GM19328 (cell line): ENCODE data around the gene CEP76.
A peak's percentile ranks its signal among the peaks of the same experiment; 100 is the strongest.

Experiments used
- ATAC-seq: cut with Tn5 transposase; IDR thresholded peaks from one replicate; pipeline ENCODE4 v1.9.1; 2021; ENCODE audit warnings: mild to moderate bottlenecking, moderate library complexity; ENCODE audit not compliant: unreplicated experiment

Gene CEP76

GRCh38 chr18:12703664-12704063, 1.1 kb upstream of the CEP76 start:
- ATAC-seq, result no peak

DNA sequence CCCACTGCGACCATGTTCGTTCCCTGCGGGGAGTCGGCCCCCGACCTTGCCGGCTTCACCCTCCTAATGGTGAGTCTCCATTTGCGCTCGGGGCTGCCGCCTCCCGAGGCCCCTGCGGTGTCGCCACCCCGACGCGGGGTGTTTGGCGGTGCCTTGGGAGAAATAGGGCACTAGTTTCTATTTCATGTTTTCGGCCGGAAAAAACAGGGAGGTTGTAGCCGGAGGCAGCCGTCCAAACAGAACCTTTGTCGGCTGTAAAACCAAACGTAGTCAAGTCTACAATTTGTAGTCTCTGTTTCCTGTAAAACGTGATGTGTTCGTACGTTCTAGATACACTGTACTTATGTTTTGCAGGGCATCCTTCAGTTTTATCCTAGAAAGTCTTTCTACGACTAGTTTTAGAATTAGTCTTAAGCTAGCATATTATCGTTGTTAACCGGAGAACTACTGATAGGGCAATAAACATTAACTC, 609 bp upstream of the CEP76 start:
- ATAC-seq, result peak; percentile 29

GRCh38 chr18:12701161-12701560, 1.4 kb downstream of the CEP76 start:
- ATAC-seq, result no peak

DNA sequence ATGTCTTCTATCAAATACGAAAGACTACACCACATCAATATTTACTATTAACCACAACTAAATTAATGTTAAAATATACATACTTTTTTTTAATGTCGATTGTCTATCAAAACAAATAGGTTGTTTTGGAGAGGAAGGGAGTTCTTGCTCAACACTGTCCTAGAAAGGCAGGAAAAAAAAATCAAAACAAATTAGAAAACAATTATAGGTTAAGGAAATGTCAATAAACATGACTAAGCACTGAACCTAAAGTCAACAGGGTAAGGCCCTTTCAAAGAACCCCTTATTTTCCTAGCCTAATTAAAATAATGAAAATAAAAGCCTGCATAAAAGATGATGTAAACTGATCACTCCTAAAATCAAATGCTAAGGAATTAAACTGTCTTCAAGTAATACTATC, 2.8 kb downstream of the CEP76 start:
- ATAC-seq, result no peak

DNA sequence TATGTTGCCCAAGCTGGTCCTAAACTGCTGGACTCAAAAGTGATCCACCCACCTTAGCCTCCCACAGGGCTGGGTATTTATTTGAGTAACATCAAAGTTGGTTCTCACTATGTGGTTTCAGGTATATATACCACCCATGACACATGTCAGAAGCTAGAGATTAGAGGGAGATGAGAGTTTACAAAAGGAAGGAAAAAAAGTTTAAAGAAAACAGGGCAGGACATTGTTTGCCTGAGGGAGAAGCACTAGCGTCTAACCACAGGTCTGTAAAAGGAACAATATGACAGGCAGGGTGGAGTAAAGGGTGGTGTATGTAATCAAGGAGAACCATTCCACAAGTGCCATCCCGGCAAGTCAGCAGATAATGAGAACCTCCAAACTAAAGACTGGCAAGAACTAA, 8.5 kb downstream of the CEP76 start:
- ATAC-seq, result no peak

- ATAC-seq, result no peak
These were observed 10.3 kb downstream of the CEP76 start for GRCh38 chr18:12692206-12692605.

GRCh38 chr18:12689256-12689850, 13.2 kb downstream of the CEP76 start:
- no peak for ATAC-seq

- no peak for ATAC-seq
These were observed 16.4 kb downstream of the CEP76 start for GRCh38 chr18:12686100-12686499.

GRCh38 chr18:12679183-12679786, 23.2 kb downstream of the CEP76 start:
- no peak for ATAC-seq

DNA sequence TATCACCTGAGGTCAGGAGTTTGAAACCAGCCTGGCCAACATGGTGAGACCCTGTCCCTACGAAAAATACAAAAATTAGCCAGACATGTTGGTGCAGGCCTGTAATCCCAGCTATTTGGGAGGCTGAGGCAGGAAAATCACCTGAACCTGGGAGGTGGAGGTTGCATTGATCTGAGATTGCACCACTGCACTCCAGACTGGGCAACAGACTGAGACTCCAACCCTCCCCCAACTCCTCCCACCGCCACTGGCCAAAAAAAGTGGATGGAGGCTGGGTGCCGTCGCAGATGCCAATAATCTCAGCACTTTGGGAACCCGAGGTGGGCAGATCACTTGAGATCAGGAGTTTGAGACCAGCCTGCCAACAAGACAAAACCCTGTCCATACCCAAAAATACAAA, 34.5 kb downstream of the CEP76 start:
- ATAC-seq, result no peak

DNA sequence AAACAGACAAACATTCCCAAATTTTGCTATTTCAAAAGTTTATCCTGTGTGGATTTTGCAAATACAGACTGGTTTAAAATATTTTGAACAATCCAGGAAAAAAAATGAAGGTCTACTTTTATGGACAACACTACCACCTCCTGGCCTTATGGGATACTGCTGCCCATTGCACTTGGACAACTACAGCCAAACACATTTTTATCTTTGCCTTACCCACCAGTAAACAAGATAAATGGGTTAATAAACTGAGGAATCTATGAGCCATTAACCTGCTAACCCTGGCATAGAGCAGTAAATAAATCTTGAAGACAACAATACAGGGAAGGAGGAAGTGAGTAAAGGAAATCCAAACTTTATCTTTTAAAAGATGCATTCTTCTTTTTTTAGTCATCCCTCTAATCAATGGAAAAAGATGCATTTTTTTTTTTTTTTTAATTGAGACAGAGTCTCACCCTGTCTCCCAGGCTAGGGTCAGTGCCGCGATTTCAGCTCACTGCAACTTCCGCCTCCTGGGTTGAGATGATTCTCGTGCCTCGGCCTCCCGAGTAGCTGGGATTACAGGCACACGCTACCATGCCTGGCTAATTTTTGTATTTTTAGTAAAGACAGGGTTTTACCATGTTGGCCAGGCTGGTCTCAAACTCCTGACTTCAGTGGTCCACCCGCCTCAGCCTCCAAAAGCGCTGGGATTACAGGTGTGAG, 42.5 kb downstream of the CEP76 start:
- no peak for ATAC-seq

GRCh38 chr18:12658426-12659138, 43.9 kb downstream of the CEP76 start:
- no peak for ATAC-seq

- peak; percentile 77 for ATAC-seq
These were observed 44.7 kb downstream of the CEP76 start, which contains the start of gene SPIRE1 for GRCh38 chr18:12657684-12658425. Gene SPIRE1 (minus strand): TSS chr18:12658107. CDS start chr18:12657866, 241 bp downstream.

DNA sequence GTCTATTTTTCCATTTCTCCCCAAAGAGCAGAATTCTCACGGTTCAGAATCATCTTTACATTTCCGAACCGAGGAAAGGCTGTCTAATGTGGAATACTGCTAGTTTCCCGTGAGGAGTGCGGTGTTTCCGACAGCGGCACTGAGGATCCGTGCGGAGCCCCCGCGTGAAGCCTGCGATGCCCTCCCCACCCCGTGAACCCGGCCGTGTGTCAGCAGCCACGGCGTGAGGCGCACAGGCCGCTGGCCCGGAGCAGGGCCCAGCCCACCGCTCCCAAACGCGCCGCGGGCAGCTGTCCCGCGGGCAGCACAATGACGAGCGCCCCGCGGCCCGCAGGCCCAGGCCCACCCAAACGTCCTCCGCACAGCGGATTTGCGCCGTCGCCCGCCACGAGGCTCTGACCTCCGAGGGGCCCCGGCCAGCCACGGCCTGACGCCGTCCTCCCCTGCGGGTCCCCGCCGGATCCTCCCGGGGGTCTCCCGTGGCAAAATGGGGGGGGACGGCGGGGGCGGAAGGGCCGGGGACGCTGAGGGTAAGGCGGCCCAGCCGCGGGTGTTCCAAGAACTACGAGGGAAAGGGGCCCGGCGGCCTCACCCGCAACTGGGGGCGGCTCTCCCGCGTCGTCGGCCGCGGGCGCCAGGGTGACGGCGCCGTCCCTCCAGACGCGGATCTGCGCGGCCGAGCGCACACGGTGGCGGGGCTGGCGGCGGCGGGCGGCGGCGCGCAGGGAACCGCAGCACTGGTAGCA, 45.4 kb downstream of the CEP76 start:
- peak; percentile 40 for ATAC-seq

- ATAC-seq, result no peak
These were observed 46.0 kb downstream of the CEP76 start for GRCh38 chr18:12656605-12656937.

DNA sequence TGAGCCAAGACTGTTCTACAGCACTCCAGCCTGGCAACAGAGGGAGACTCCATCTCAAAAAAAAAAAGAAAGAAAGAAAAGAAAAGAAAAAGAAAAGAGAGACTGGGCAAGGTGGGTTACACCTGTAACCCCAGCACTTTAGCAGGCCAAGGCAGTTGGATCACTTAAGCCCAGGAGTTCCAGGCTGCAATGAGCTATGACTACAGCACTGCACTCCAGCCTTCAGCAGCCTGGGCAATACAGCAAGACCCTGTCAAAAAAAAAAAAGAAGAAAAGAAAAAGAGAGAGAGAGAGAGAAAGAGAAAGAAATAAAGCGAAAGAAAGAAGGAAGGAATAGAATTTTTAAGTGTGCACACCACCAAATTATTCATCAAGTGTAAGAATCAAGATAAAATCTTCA, 47.6 kb downstream of the CEP76 start:
- no peak for ATAC-seq

- no peak for ATAC-seq
These were observed 49.6 kb downstream of the CEP76 start for GRCh38 chr18:12652861-12653401.

DNA sequence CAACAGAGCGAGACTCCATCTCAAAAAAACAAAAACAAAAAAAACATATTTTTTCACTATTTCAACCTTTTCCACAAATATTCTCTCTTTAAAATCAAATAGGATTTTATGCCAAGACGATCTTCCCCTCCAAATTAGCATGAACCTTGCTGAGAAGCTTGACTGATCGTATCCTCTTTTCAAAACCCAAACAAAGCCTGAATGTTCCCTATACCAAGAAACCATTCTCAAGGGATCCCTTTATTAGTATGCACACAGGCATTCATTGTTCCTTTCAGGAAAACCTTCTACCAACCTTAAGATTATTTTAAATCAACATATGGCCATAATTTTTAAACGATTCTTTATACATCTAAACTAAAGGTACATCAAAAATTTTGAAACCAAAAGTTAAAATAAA, 50.9 kb downstream of the CEP76 start:
- no peak for ATAC-seq

DNA sequence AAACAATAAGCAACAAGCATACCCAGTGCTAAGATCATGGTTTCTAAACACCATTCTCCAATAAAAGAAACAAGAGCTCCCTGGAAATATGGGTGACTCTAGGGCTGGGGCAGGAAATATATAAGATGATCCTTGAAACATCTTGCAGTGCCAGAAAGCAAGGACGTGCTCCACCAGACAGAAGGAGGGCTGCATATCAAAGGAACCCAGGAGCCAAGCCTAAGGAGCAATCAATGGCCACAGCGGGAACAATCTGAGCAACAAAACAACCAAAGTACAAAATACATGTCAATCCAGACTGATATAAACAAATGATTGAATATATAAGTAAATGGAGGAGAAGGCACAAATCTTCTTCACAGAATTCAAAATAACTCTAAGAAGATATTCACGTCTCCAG, 54.8 kb downstream of the CEP76 start:
- no peak for ATAC-seq

GRCh38 chr18:12645751-12646203, 56.7 kb downstream of the CEP76 start:
- no peak for ATAC-seq
